H7 (cell line): ENCODE measurements around the gene PSMB11. TPM values are rescaled to one million over a fixed set of nuclear protein-coding genes. Genes with fewer than 3 reads are reported as not detected.

ENCODE experiments used
- DNase-seq: peaks from one replicate; pipeline ENCODE4 v3.0.0; 2012
- H3K27me3 ChIP-seq: 2 replicates; pipeline ENCODE4 v1.6.0; 2011; ENCODE audit warnings: mild to moderate bottlenecking, low read length; ENCODE audit not compliant: control insufficient read depth, insufficient read depth
- H3K36me3 ChIP-seq: replicated peaks from 2 replicates; pipeline ENCODE4 v1.5.1; 2011; ENCODE audit warnings: low read length; ENCODE audit not compliant: control insufficient read depth, insufficient read depth
- H3K4me3 ChIP-seq: 2 replicates; pipeline ENCODE4 v1.5.1; 2011; ENCODE audit warnings: low read depth, mild to moderate bottlenecking, control low read depth, low read length, moderate library complexity; ENCODE audit not compliant: insufficient read depth
- total RNA-seq: library from RNA; depleted of rRNA; stranded (reverse); fragments of >200 nt; shearing (Covaris generic); gene quantifications from 2 replicates; pipeline ENCODE4 v1.2.3, GENCODE V29; 2014; rRNA removed

Gene PSMB11
- total RNA-seq, 1 experiment from 2014 or later = not detected

DNA sequence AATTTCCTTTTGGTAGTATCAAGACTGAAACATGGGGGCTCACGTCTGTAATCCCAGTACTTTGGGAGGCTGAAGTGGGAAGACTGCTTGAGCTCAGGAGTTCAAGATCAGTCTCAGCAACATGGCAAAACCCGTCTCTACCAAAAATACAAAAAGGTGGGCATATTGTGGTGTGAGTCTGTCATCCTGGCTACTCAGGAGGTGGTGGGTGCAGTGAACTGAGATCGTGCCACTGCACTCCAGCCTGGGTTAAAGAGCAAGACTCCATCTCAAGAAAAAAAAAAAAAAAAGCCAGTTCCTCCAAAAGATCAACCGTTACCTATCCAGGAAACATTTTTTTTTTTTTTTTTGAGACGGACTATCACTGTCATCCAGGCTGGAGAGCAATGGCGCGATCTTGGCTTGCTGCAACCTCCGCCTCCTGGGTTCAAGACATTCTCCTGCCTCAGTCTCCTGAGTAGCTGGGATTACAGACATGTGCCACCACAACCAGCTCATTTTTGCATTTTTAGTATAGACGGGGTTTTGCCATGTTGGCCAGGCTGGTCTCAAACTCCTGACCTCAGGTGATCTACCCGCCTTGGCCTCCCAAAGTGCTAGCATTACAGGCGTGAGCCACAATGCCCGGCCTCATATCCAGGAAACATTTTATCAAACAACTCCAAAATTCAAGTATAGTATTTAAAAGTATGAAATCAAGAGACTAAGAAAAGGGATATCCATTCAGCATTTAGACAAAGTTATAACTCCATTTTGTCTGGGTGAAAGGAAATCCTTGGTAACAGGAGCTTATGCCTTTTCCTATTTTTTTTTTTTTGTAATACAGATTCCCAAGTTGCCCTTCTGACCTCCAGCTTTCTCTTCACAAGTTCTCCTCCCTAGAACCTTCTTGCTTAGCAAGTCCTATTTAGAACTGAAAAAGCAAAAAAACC, 49.5 kb downstream of the PSMB11 start:
- peaks cover 36% of the 10 kb centered on the region for H3K36me3 ChIP-seq
- no peak for DNase-seq
- no peak overlapping the region for H3K4me3 ChIP-seq
- no peaks in the 10 kb centered on the region for H3K27me3 ChIP-seq

DNA sequence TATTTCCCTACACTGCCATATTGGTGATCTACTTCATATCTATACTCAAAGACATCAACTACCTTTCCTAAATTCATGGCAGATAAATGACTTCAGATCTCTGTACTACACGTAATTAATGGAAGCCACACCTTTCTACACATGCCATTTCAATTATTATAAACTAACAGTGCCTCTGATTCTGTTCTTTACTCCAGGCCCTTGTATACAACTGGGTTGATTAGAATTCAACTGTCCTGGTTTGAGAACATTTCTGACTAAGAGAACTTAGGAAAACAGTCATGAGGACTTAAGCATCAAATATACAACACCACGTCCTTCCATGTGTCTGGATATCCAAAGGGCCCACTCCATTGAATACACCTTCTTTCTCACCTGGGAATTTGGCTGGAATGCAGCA, 51.1 kb downstream of the PSMB11 start:
- no peak overlapping the region for H3K4me3 ChIP-seq
- no peak for DNase-seq
- no peaks in the 10 kb centered on the region for H3K27me3 ChIP-seq
- H3K36me3 ChIP-seq = peaks cover 40% of the 10 kb centered on the region

- DNase-seq = no peak
- peaks cover 39% of the 10 kb centered on the region for H3K36me3 ChIP-seq
- H3K4me3 ChIP-seq = no peak overlapping the region
- no peaks in the 10 kb centered on the region for H3K27me3 ChIP-seq
Measured at GRCh38 chr14:23093526-23093925, 51.5 kb downstream of the PSMB11 start.

Other genes with a start within 250 kb of the PSMB11 start
- 5.7 and 8.3 TPM in 2 replicates for gene SLC7A7, start 226.8 kb upstream of the PSMB11 start, total RNA-seq
- gene MRPL52, start 212.3 kb upstream of the PSMB11 start, total RNA-seq = 80.8 and 86.6 TPM in 2 replicates
- gene MMP14, start 205.6 kb upstream of the PSMB11 start, total RNA-seq = 54.6 and 79.8 TPM in 2 replicates
- 9.5 and 19.3 TPM in 2 replicates for gene LRP10, start 170.5 kb upstream of the PSMB11 start, total RNA-seq
- 0.33 and 0.73 TPM in 2 replicates for gene REM2, start 159.0 kb upstream of the PSMB11 start, total RNA-seq
- 41.9 and 45.0 TPM in 2 replicates for gene RBM23, start 123.1 kb upstream of the PSMB11 start, total RNA-seq
- gene PRMT5, start 112.8 kb upstream of the PSMB11 start, total RNA-seq = 86.7 and 114 TPM in 2 replicates
- gene HAUS4, start 85.1 kb upstream of the PSMB11 start, total RNA-seq = 96.5 and 104 TPM in 2 replicates
- gene AJUBA, start 59.7 kb upstream of the PSMB11 start, total RNA-seq = 27.0 and 27.5 TPM in 2 replicates
- gene C14orf93, start 32.1 kb upstream of the PSMB11 start, total RNA-seq = 13.2 and 16.9 TPM in 2 replicates
- gene PSMB5, start 7.3 kb upstream of the PSMB11 start, total RNA-seq = 262 and 328 TPM in 2 replicates
- gene CDH24, start 15.3 kb downstream of the PSMB11 start, total RNA-seq = 9.7 and 12.3 TPM in 2 replicates
- gene ACIN1, start 52.9 kb downstream of the PSMB11 start, total RNA-seq = 83.4 and 89.5 TPM in 2 replicates
- gene C14orf119, start 53.3 kb downstream of the PSMB11 start, total RNA-seq = 73.7 and 97.8 TPM in 2 replicates
- gene CIROP, start 62.8 kb downstream of the PSMB11 start, total RNA-seq = 0.42 TPM in 1 of 2 replicates, not detected in the other
- 0.44 TPM in 1 of 2 replicates, not detected in the other for gene CEBPE, start 77.0 kb downstream of the PSMB11 start, total RNA-seq
- 66.7 and 79.1 TPM in 2 replicates for gene SLC7A8, start 141.4 kb downstream of the PSMB11 start, total RNA-seq
- gene RNF212B, start 195.7 kb downstream of the PSMB11 start, total RNA-seq = 0.24 TPM in 1 of 2 replicates, not detected in the other
- gene HOMEZ, start 243.9 kb downstream of the PSMB11 start, total RNA-seq = 5.9 and 7.8 TPM in 2 replicates